Stimulated activated CD4-positive, alpha-beta T cell treated with anti-CD3 and anti-CD28 coated beads, Interleukin-2, amount 100 ng/mL, for 24 hours (primary cell): Measurements from ENCODE around the gene ALOX5AP.
A peak's percentile ranks its signal among the peaks of the same experiment; 100 is the strongest.

Experiments
- DNase-seq, 2 donors: peaks; one replicate each; pipeline ENCODE4 v3.0.0-alpha.2; 2020

Gene ALOX5AP

GRCh38 chr13:30735025-30735871, at the start of gene ALOX5AP:
Gene ALOX5AP (plus strand): TSS chr13:30735543. CDS start chr13:30735606, 63 bp downstream.
- DNase-seq, result peak; percentile 28 to 39

GRCh38 chr13:30685987-30686386, 49.4 kb upstream of the ALOX5AP start:
- DNase-seq, result no peak

- no peak for DNase-seq
These were observed 47.7 kb upstream of the ALOX5AP start for GRCh38 chr13:30687601-30688000.

DNA sequence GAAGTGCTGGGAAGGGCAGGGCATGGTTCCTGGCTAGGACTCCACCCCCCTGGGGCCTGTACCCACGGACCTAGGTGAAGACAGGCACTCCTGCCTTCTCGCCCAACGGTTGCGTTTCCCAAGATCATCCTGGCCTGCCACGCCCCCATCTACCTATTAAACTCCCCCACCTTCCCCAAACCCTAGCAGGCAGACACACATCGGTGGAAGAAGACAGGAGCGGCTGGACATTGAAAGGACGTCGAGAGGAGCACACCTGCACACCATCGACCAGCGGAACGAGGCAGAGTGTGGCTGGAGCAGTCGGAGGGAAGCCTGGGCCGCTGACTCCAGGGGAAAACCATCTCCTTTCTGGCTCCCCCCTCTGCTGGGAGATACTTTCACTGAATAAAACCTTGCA, 45.6 kb upstream of the ALOX5AP start:
- no peak for DNase-seq

- DNase-seq, result no peak
These were observed 44.8 kb upstream of the ALOX5AP start for GRCh38 chr13:30690282-30691188.

- no peak for DNase-seq
These were observed 43.2 kb upstream of the ALOX5AP start for GRCh38 chr13:30692113-30692512.

- peak in 1 of 2 donors; percentile 11 for DNase-seq
These were observed 38.8 kb upstream of the ALOX5AP start for GRCh38 chr13:30696278-30697176.

GRCh38 chr13:30697177-30697953, 38.0 kb upstream of the ALOX5AP start:
- no peak for DNase-seq

- no peak for DNase-seq
These were observed 37.3 kb upstream of the ALOX5AP start for GRCh38 chr13:30697996-30698401.

GRCh38 chr13:30698488-30699005, 36.8 kb upstream of the ALOX5AP start:
- no peak for DNase-seq

- DNase-seq, result no peak
These were observed 35.0 kb upstream of the ALOX5AP start for GRCh38 chr13:30700364-30700763.

DNA sequence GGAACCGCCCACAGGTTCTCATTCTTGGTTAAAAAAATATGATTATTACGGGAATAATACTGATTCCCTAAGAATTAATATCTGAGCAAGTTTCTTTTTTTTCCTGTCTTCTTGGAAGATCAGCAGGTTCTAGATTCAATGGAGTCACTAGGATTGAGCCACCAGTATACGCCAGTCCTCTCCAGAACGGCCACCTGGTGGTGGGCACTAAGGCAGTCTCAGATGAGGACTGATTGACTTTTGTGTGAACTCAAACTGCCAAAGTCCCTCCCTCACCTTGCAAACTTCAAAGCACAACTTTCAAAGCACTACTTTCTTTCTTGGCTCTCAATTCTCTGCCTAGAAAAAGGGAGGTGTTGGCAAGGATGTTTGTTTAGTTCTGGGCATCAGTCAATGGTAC, 33.3 kb upstream of the ALOX5AP start:
- no peak for DNase-seq

- DNase-seq, result no peak
These were observed 30.7 kb upstream of the ALOX5AP start for GRCh38 chr13:30704596-30704995.

DNA sequence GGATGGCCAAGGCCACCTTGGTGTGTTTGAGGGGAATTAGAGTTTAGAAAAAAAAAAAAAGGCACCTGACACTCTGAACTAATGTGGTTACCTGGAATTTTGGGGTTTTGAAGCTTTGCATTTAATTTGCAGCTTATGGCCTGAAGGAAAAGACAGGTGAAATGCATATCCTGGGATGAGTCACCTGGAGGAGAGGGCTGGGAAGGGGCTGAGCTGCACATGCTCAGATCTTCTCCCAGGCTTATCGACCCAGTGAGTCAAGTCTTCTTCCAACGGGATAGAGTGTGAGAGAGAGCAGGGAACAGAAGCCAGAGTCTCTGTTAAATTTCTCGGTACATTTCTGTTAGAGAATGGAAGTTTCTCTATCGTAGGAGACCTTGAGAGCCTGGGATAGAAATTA, 29.7 kb upstream of the ALOX5AP start:
- no peak for DNase-seq

- DNase-seq, result no peak
These were observed 26.8 kb upstream of the ALOX5AP start for GRCh38 chr13:30708541-30708940.

GRCh38 chr13:30710442-30710841, 24.9 kb upstream of the ALOX5AP start:
- no peak for DNase-seq

- DNase-seq, result no peak
These were observed 24.0 kb upstream of the ALOX5AP start for GRCh38 chr13:30711375-30711774.

- DNase-seq, result no peak
These were observed 23.5 kb upstream of the ALOX5AP start for GRCh38 chr13:30711837-30712236.

DNA sequence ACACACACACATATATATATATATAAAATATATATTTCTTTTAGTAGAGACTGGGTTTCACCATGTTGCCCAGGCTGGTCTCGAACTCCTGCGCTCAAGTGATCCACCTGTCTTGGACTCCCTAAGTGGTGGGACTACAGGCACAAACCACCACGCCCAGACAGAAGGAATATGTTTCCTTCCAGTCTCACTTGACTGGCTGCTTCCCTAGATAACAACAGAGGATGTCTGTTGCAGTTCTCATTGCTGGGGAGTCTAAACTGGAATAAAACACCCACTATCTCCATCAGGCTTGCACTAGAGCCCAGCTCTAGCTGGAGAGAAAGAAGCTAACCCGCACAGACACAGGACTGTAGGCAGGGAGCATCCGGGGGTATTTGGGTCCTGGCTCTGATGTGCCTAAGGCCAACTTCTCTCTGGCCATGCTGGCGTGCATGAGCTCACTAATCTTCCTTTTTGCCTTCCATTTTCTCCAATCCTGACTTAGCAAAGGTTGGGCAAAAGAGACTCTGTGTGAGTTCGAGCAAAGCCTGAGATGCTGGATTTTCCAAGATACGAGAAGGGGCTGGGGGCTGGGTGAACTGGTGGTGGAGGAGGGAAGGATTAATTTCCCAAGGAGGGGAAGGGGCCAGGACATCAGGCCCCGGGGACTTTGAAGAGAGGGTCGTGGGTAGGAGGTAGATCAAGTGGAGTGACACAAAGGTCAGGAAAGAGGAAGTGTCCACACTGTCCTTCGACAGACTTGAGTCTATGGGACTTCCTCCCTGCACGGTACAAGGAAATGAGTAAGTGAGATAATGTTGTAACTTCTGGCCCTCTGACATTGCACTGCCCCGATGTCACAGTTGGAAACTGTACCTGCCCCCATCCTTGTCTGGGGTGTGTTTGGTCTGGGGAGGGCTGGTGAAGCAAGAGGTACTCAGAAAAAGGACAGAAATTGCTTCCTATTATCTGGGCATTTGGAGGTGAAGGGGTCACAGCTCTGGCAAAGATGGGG, 22.5 kb upstream of the ALOX5AP start:
- no peak for DNase-seq

DNA sequence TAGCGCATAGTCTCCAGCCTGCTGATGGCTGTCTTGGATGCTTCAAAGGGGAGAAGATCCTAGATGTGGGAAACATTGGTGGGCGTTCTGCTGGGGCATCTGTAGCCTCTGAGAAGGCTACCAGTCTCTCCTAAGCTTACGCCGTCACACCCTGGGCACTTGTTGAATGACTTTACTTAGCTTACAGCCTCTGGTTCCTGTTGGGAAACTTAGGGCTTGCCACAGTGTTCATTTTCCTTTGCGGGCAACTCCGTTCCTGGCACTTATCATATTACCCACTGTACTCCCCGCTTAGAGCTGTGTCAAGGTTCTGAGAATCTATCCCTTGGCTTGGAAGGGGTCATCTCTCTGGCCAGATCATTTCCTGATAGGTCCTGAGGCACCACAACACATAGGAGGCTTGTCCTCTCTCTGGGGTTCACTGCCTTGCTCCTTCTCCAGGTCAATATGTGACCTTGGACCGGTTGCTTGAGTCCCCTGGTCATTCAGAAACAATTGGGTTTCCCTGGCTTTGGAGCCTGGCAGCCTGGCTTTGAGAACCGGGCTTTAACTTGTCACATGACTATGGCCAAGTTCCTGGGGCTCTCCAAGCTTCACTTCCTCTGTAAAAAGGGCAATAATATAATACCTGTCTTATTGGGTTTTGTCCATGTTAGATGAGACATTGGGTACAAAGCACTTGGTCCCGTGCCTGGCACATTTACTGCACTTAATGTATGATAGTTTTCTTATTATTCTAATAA, 20.5 kb upstream of the ALOX5AP start:
- DNase-seq, result no peak
